ENCODE data around the gene HIGD2A. TPM values are rescaled to one million over a fixed set of nuclear protein-coding genes. Genes with fewer than 3 reads are reported as not detected.

The HIGD2A gene
- 13.7 and 34.4 TPM in 2 replicates for total RNA-seq (ENCODE audit: low replicate concordance)

GRCh38 chr5:176388444-176389134, at the start of gene HIGD2A, which contains the start of gene NOP16:
Gene HIGD2A (plus strand): TSS chr5:176388751. CDS start chr5:176388820, 69 bp downstream.
Gene NOP16 (minus strand): TSS chr5:176388598. CDS start chr5:176388539, 59 bp downstream.

DNA sequence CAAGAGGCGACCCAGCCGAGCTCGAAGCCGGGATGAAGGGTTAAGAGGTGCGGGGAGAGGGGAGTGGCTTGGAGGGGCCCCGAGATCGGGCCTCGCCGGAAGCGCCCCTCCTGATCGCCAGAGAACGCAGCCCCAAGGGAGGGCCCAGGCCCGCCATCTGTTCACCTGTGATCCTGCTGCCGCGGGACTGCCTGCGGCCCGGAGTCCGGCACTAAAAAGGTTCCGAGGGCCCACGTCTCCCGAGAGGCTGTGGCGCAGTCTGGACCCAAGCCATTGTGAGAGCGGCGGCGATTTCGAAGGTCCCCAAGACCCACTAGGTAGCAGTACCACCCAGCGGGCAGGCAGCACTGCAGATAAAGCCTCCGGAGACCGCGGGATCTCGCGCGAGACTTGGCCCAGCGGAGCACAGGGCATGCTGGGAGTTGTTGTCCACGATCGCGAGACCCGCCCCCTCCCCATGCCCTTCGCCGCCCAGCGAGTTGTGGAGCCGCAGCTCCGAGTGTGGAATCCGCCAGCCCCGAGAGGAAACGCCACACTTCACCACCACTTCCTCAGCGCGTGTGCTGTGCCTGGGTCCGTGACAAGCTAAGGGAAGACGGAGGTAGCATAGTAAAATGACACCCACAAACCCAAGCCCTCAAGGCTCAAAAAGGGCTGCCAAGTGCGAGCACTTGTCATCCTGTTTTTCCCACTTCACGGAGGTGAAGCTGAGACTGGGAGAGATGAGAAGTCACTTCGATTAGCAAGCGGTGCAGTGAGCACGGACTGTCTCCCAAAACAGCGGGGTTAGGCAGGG, 26.9 kb upstream of the HIGD2A start, which contains the start of gene KIAA1191:
Gene KIAA1191 (minus strand): TSS at position 328 of the 796 bp plus-strand sequence. CDS start 2,256 bp downstream, outside the sequence.

GRCh38 chr5:176365351-176366231, 23.0 kb upstream of the HIGD2A start, which contains the start of gene ARL10:
Gene ARL10 (plus strand): TSS chr5:176365487. CDS start chr5:176365564, 77 bp downstream.

DNA sequence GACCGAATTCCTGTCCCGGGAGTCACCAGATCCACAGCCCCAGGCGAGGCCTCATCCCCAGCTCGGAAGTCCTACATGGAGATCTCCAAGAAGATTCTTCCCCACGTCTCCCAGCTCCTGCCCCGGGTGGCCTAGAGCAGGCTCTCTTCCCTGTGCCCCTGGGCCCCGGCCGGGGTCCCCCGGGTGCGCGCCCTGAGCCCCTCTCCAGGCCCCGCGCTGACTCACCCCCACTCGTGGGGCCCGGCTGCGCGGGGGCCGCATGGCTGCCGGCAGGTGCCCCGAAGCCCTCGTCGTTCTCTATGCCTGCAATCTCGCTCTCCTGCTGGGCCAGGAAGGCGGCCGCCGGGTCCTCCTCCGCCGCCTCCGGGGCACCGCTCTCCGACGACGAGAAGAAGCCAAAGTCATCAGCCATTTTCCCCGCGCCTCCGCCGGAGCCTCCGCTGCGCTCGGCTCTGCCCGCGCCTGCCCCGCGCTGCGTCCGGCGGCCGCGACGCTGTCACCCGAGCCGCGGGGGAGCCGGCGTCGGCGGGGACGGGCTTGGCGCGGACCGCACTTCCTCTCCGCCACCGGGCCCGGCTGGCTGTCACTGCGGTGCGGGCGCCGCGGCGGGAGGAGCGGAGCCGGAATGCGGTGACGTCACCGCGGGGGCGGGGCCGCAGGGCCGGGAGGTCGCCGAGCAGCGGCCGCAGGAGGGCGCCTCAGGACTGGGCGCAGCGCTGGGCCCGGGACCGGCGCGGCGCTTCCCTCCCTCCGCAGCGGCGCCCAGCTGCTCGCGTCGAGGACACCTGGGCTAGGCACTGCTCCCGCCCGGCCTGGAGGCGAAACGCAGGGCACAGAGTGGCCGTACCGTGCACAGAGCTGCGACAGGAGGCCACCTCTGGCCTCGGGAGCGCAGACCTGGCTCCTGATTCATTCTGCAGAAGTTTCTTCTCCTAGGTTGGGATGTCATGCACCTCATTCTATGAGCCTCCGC, 27.7 kb downstream of the HIGD2A start, which contains the start of gene CLTB:
Gene CLTB (minus strand): TSS at position 588 of the 973 bp plus-strand sequence. CDS start 176 bp downstream, at position 412.

Other genes with a start within 250 kb of the HIGD2A start
- 2.3 and 2.5 TPM in 2 replicates for gene SIMC1, start 150.3 kb upstream of the HIGD2A start, total RNA-seq (ENCODE audit: low replicate concordance)
- gene KIAA1191, start 27.0 kb upstream of the HIGD2A start, total RNA-seq (ENCODE audit: low replicate concordance), result 52.3 and 69.7 TPM in 2 replicates
- gene ARL10, start 23.3 kb upstream of the HIGD2A start, total RNA-seq (ENCODE audit: low replicate concordance), result 7.3 and 11.9 TPM in 2 replicates
- 11.8 and 22.0 TPM in 2 replicates for gene NOP16, start 153 bp upstream of the HIGD2A start, total RNA-seq (ENCODE audit: low replicate concordance)
- gene CLTB, start 27.8 kb downstream of the HIGD2A start, total RNA-seq (ENCODE audit: low replicate concordance), result 88.0 and 137 TPM in 2 replicates
- 27.1 and 32.0 TPM in 2 replicates for gene FAF2, start 59.6 kb downstream of the HIGD2A start, total RNA-seq (ENCODE audit: low replicate concordance)
- 1.3 and 2.1 TPM in 2 replicates for gene RNF44, start 148.7 kb downstream of the HIGD2A start, total RNA-seq (ENCODE audit: low replicate concordance)
- gene CDHR2, start 160.6 kb downstream of the HIGD2A start, total RNA-seq (ENCODE audit: low replicate concordance), result 1.1 TPM in 1 of 2 replicates, not detected in the other
- gene GPRIN1, start 221.4 kb downstream of the HIGD2A start, total RNA-seq (ENCODE audit: low replicate concordance), result 0.70 and 0.83 TPM in 2 replicates
- gene SNCB, start 241.8 kb downstream of the HIGD2A start, total RNA-seq (ENCODE audit: low replicate concordance), result 0.12 TPM in 1 of 2 replicates, not detected in the other
- not detected in 2 replicates for gene EIF4E1B, start 241.9 kb downstream of the HIGD2A start, total RNA-seq (ENCODE audit: low replicate concordance)